NT2/D1 (cell line): ENCODE measurements around the gene CLEC3B.
"Not testable (repeated sequence)": the region's sequence is repeated elsewhere in the genome, so short reads cannot be mapped to it uniquely, and the experiment has no call there.

Source experiments
- DNase-seq: peaks from one replicate; pipeline ENCODE4 v3.0.0-alpha.2; 2011; ENCODE audit warnings: low read depth, low spot score
- H3K27me3 ChIP-seq: 2 replicates; pipeline ENCODE4 v1.6.0; 2011; ENCODE audit warnings: mild to moderate bottlenecking; ENCODE audit not compliant: insufficient read length, insufficient read depth
- H3K36me3 ChIP-seq: 2 replicates; pipeline ENCODE4 v1.6.1; 2011; ENCODE audit warnings: mild to moderate bottlenecking, low read length, mixed read lengths; ENCODE audit not compliant: insufficient read depth, insufficient read length
- H3K4me1 ChIP-seq: 2 replicates; pipeline ENCODE4 v1.5.1; 2011; ENCODE audit not compliant: insufficient read depth, insufficient read length
- H3K4me3 ChIP-seq: 2 replicates; pipeline ENCODE4 v1.5.1; 2011; ENCODE audit warnings: low read depth; ENCODE audit not compliant: insufficient read length
- H3K9ac ChIP-seq: 2 replicates; pipeline ENCODE4 v1.6.0; 2011; ENCODE audit warnings: low read depth; ENCODE audit not compliant: insufficient read length
- H3K9me3 ChIP-seq: 2 replicates; pipeline ENCODE4 v1.5.1; 2011; ENCODE audit warnings: mild to moderate bottlenecking, low read length; ENCODE audit not compliant: insufficient read depth
- SUZ12 ChIP-seq: IDR thresholded peaks from 2 replicates; pipeline ENCODE4 v1.6.1; 2011; ENCODE audit not compliant: insufficient read length, insufficient read depth; ENCODE audit errors: extremely low read depth
- YY1 ChIP-seq: IDR thresholded peaks from 2 replicates; pipeline ENCODE4 v1.6.1; 2011; ENCODE audit not compliant: insufficient read length, insufficient read depth
- ZNF274 ChIP-seq: IDR thresholded peaks from 2 replicates; pipeline ENCODE4 v1.6.1; 2011; ENCODE audit warnings: mild to moderate bottlenecking, low read depth, low read length

CLEC3B gene

GRCh38 chr3:45067941-45068340, 41.8 kb downstream of the CLEC3B start:
- no peak for DNase-seq

GRCh38 chr3:45071075-45071474, 45.0 kb downstream of the CLEC3B start:
- Histone ChIP-seq H3K36me3 (no peaks in the 10 kb centered on the region), H3K27me3 (peaks cover 3% of the 10 kb centered on the region), H3K9me3 (no peaks in the 10 kb centered on the region), H3K4me3 (no peak overlapping the region), H3K4me1 (no peaks in the 10 kb centered on the region), H3K9ac (no peak overlapping the region)
- no peak for DNase-seq
- TF ChIP-seq ZNF274 = no peak

More at GRCh38 chr3:45067941-45068340, 41.8 kb downstream of the CLEC3B start:
- no peak for TF ChIP-seq YY1
- no peak for TF ChIP-seq ZNF274
- no peak for TF ChIP-seq SUZ12
- Histone ChIP-seq H3K4me1 (no peaks in the 10 kb centered on the region), H3K4me3 (no peak overlapping the region), H3K27me3 (no peaks in the 10 kb centered on the region), H3K36me3 (no peaks in the 10 kb centered on the region), H3K9ac (no peak overlapping the region), H3K9me3 (no peaks in the 10 kb centered on the region)

GRCh38 chr3:45075821-45076625, 49.9 kb downstream of the CLEC3B start:
- Histone ChIP-seq H3K4me3 (no peak overlapping the region), H3K27me3 (peaks cover 3% of the 10 kb centered on the region), H3K9ac (no peak overlapping the region), H3K9me3 (peaks cover 9% of the 10 kb centered on the region; the same call in 1 of the 2 replicates), H3K36me3 (no peaks in the 10 kb centered on the region), H3K4me1 (no peaks in the 10 kb centered on the region)
- TF ChIP-seq YY1 (no peak), SUZ12 (no peak), ZNF274 (no peak)
- no peak for DNase-seq

GRCh38 chr3:45078256-45078655, 52.2 kb downstream of the CLEC3B start:
- H3K9ac ChIP-seq, H3K4me3 ChIP-seq, DNase-seq, H3K4me1 ChIP-seq, H3K36me3 ChIP-seq, H3K9me3 ChIP-seq, H3K27me3 ChIP-seq: not testable (repeated sequence)

GRCh38 chr3:45078910-45079522, 52.9 kb downstream of the CLEC3B start:
- TF ChIP-seq SUZ12 (no peak), ZNF274 (no peak), YY1 (no peak)
- no peak for DNase-seq
- Histone ChIP-seq H3K9ac (no peak overlapping the region), H3K27me3 (peaks cover 1% of the 10 kb centered on the region), H3K4me3 (no peak overlapping the region), H3K4me1 (no peaks in the 10 kb centered on the region), H3K9me3 (peaks cover 9% of the 10 kb centered on the region; the same call in 1 of the 2 replicates), H3K36me3 (no peaks in the 10 kb centered on the region)

- Histone ChIP-seq H3K27me3 (no peaks in the 10 kb centered on the region), H3K4me1 (no peaks in the 10 kb centered on the region), H3K9me3 (peaks cover 9% of the 10 kb centered on the region; the same call in 1 of the 2 replicates), H3K9ac (no peak overlapping the region), H3K4me3 (no peak overlapping the region), H3K36me3 (no peaks in the 10 kb centered on the region)
- TF ChIP-seq ZNF274 (no peak), SUZ12 (no peak), YY1 (no peak)
- DNase-seq = no peak
These were observed 53.6 kb downstream of the CLEC3B start for GRCh38 chr3:45079715-45080114.

GRCh38 chr3:45080824-45081223, 54.7 kb downstream of the CLEC3B start:
- no peak for TF ChIP-seq SUZ12
- TF ChIP-seq YY1 = no peak
- no peak for TF ChIP-seq ZNF274
- Histone ChIP-seq H3K9ac (no peak overlapping the region), H3K9me3 (peaks cover 9% of the 10 kb centered on the region; the same call in 1 of the 2 replicates), H3K4me1 (no peaks in the 10 kb centered on the region), H3K27me3 (no peaks in the 10 kb centered on the region), H3K36me3 (peaks cover 5% of the 10 kb centered on the region), H3K4me3 (no peak overlapping the region)
- no peak for DNase-seq
